Effector memory CD4-positive, alpha-beta T cell (primary cell): ENCODE measurements around the gene IPO7.

Experiments used
- DNase-seq, 3 donors: peaks; one replicate each; pipeline ENCODE4 v3.0.0-alpha.2; 2020
- H3K27ac ChIP-seq: 2 replicates; pipeline ENCODE4 v1.7.0; 2013; ENCODE audit warnings: mild to moderate bottlenecking, low read length, moderate library complexity; ENCODE audit not compliant: insufficient read depth, poor library complexity, severe bottlenecking
- H3K27me3 ChIP-seq: replicated peaks from 2 replicates; pipeline ENCODE4 v1.7.0; 2013; ENCODE audit warnings: mild to moderate bottlenecking, low read length; ENCODE audit not compliant: insufficient read depth, control insufficient read depth, poor library complexity, severe bottlenecking
- H3K36me3 ChIP-seq: 2 replicates; pipeline ENCODE4 v1.7.0; 2013; ENCODE audit warnings: mild to moderate bottlenecking, low read length, moderate library complexity; ENCODE audit not compliant: control insufficient read depth, insufficient read depth
- H3K4me1 ChIP-seq: 2 replicates; pipeline ENCODE4 v1.7.0; 2013; ENCODE audit warnings: low read length, mild to moderate bottlenecking; ENCODE audit not compliant: control insufficient read depth, insufficient read depth, poor library complexity, severe bottlenecking
- H3K4me3 ChIP-seq: 2 replicates; pipeline ENCODE4 v1.7.0; 2013; ENCODE audit warnings: low read length, low read depth, mild to moderate bottlenecking; ENCODE audit not compliant: insufficient read depth, poor library complexity, severe bottlenecking
- H3K9me3 ChIP-seq: 2 replicates; pipeline ENCODE4 v1.7.0; 2013; ENCODE audit warnings: mild to moderate bottlenecking, low read length, moderate library complexity; ENCODE audit not compliant: control insufficient read depth

Gene IPO7

DNA sequence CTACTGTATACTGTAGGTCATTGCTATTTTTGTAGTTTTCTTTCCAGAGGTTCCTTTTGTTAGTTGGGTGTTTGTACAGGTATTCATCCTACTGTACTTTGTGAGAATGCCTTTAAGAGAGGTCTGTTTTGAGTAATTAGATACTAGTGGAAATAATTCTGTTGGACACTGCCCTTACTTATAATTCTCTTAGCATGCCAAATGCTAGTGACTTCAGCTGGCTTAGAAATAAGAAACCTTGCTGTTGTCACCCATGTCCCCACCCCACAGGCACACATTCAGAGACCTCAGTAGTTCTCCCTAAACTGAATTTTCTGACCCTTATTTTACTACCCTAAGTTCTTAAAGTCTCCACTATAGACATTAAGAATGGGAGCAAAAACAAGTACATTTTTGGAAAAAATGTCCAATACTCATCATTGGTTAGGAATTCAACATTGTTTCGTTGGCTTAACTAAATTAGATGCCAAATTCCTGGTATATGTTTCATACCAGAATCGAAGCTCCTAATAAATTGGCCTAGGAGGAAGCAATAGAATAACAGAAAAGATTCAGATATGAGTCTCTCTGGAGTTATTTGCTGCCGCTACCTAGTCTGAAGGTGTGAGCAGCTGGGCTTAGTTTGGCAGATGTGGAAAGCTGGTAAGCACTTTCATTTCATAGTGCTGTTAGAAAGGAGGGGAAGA is 104.8 kb downstream of the IPO7 start:
- Histone ChIP-seq H3K4me1 (no peaks in the 10 kb centered on the region), H3K27ac (no peak overlapping the region), H3K4me3 (no peak overlapping the region), H3K9me3 (no peaks in the 10 kb centered on the region), H3K27me3 (no peaks in the 10 kb centered on the region), H3K36me3 (peaks cover 27% of the 10 kb centered on the region)
- DNase-seq = no peak

DNA sequence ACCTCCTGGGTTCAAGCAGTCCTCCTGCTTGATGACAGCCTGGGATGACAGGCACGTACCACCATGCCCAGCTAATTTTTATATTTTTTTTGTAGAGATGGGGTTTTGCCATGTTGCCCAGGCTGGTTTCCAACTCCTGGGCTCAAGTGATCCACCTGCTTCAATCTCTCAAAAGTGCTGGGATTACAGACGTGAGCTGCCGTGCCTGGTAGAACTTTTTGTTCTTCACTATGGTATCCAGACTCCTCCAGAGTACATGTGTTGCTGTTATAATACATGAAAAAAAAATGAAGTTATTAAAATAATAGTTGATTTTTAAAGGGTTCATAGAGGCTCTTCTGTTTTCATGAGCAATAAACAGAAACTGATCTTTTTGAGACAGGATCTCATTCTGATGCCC is 105.9 kb downstream of the IPO7 start:
- Histone ChIP-seq H3K4me3 (no peak overlapping the region), H3K27me3 (no peaks in the 10 kb centered on the region), H3K4me1 (no peaks in the 10 kb centered on the region), H3K27ac (no peak overlapping the region), H3K9me3 (no peaks in the 10 kb centered on the region), H3K36me3 (peaks cover 35% of the 10 kb centered on the region)
- no peak for DNase-seq

DNA sequence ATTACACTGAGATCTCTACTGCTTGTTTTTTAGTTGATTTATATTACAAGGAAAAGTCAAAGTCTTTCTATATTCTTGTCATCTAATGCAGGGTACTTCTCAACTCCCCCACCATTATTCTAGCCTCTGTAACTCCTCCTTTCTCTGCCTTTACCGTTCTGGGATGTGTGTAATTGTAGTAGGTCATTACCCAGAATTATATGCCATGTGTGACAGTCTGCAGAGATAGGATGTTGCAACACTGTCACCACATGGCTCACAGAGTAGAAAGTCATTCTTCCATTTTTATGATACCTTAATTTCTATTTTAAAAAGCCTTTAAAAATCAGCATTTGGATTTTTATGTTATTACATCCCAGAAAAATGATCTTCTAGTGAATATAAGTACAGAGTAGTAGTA is 109.0 kb downstream of the IPO7 start:
- Histone ChIP-seq H3K4me3 (no peak overlapping the region), H3K36me3 (peaks cover 48% of the 10 kb centered on the region), H3K27ac (no peak overlapping the region), H3K9me3 (no peaks in the 10 kb centered on the region), H3K4me1 (no peaks in the 10 kb centered on the region), H3K27me3 (no peaks in the 10 kb centered on the region)
- DNase-seq = no peak

DNA sequence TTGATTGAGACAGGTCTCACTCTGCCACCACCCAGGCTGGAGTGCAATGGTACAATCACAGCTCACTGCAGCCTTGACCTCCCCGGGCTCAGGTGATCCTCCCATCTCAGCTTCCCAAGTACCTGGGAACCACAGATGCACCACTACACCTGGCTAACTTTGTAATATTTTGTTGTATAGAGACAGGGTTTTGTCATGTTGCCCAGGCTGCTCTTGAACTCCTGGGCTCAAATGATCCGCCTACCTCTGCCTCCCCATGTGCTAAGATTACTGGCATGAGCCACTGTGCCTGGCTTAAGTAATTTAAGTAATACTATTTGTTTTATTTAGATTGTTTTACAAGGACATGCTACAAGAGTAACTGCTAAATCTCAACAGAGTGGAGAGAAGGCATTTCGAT is 109.9 kb downstream of the IPO7 start:
- Histone ChIP-seq H3K27me3 (no peaks in the 10 kb centered on the region), H3K27ac (no peak overlapping the region), H3K9me3 (no peaks in the 10 kb centered on the region), H3K4me3 (no peak overlapping the region), H3K4me1 (no peaks in the 10 kb centered on the region), H3K36me3 (peaks cover 52% of the 10 kb centered on the region)
- DNase-seq = no peak

DNA sequence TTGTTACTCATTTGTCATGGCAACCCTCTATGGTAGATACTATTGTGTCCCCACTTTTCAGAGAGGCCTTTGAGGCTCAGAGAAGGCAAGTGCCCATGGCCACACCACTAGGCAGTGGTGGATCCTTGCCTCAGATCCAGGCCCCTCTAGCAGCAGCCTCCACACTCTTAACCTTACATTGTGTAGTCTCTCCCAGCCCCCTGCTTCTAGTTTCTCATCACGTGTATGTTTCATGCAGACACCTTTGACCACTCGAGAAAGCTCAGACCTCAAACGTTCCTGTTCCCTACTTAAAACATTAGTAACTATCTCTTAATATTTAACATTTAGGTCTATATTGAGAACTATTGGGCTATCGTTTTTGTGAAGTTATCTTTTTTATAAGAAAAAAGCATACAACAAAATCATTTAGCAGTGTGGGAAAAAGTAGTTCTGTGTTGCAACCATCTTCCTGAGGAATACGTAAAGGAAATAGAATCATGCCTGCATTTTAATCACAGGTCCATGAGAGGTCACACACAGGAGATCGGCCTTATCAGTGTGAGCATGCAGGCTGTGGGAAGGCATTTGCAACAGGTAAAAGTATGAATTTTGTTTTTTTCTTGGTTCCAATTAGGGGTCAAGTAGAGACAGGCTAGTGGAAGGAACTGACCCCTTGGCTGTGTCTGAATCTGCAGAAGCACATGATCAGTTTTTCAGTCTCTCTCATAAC is 111.5 kb downstream of the IPO7 start:
- DNase-seq = no peak
- Histone ChIP-seq H3K4me3 (no peak overlapping the region), H3K4me1 (no peaks in the 10 kb centered on the region), H3K36me3 (peaks cover 66% of the 10 kb centered on the region), H3K9me3 (no peaks in the 10 kb centered on the region), H3K27ac (no peak overlapping the region), H3K27me3 (no peaks in the 10 kb centered on the region)
